Natural killer cell (primary cell): ENCODE results near the gene RHOF. TPM values are rescaled to one million over a fixed set of nuclear protein-coding genes. Genes with fewer than 3 reads are reported as not detected.
"Not testable (repeated sequence)": the region's sequence is repeated elsewhere in the genome, so short reads cannot be mapped to it uniquely, and the experiment has no call there.

Source experiments
- ATAC-seq, 3 donors: fragments of 150-1000 bp in 2 of 3; fragments of 200-7000 bp in 1 of 3; cut with Tn5 transposase; 1 replicate in 1 of 3; 2 replicates in 2 of 3; pipeline ENCODE4 v1.10.0; 2021; ENCODE audit warnings: mild to moderate bottlenecking in 2 of 3, moderate library complexity in 2 of 3
- DNase-seq, 2 donors: peaks; one replicate each; pipeline versions ENCODE4 v3.0.0 to v3.0.0-alpha.2; 2013 to 2021; ENCODE audit warnings: mixed read lengths in 1 of 2
- H3K27ac ChIP-seq: one replicate; pipeline ENCODE4 v1.5.1; 2013; ENCODE audit warnings: mild to moderate bottlenecking, low read length
- H3K27me3 ChIP-seq: one replicate; pipeline ENCODE4 v1.6.1; 2013; ENCODE audit warnings: low read length; ENCODE audit not compliant: control insufficient read depth, insufficient read depth
- H3K36me3 ChIP-seq: one replicate; pipeline ENCODE4 v1.6.1; 2013; ENCODE audit warnings: low read length; ENCODE audit not compliant: control insufficient read depth, insufficient read depth
- H3K4me1 ChIP-seq: one replicate; pipeline ENCODE4 v1.6.1; 2013; ENCODE audit warnings: low read length; ENCODE audit not compliant: control insufficient read depth, insufficient read depth
- H3K4me3 ChIP-seq: one replicate; pipeline ENCODE4 v1.5.1; 2013; ENCODE audit warnings: low read length
- H3K9me3 ChIP-seq: one replicate; pipeline ENCODE4 v1.6.1; 2013; ENCODE audit warnings: low read length; ENCODE audit not compliant: control insufficient read depth, insufficient read depth
- H3K27ac Mint-ChIP-seq, 2 donors: one replicate each; pipeline ENCODE4 v1.8.0; 2022; ENCODE audit warnings: mild to moderate bottlenecking in 2 of 2, mixed read lengths in 2 of 2, moderate library complexity in 1 of 2
- H3K27me3 Mint-ChIP-seq, 2 donors: one replicate each; pipeline ENCODE4 v1.8.0; 2022; ENCODE audit warnings: low read depth in 2 of 2, mixed read lengths in 2 of 2
- H3K36me3 Mint-ChIP-seq: one replicate; pipeline ENCODE4 v1.8.0; 2022; ENCODE audit warnings: mixed read lengths
- H3K4me1 Mint-ChIP-seq, 2 donors: one replicate each; pipeline ENCODE4 v1.8.0; 2022; ENCODE audit warnings: mixed read lengths in 2 of 2
- H3K4me3 Mint-ChIP-seq: one replicate; pipeline ENCODE4 v1.8.0; 2022; ENCODE audit warnings: mild to moderate bottlenecking, moderate library complexity, mixed read lengths
- H3K9me3 Mint-ChIP-seq, 2 donors: one replicate each; pipeline ENCODE4 v1.8.0; 2022; ENCODE audit warnings: mixed read lengths in 2 of 2
- WGBS: methylation state at CpG from one replicate; pipeline ENCODE4 v1.1.7; 2013; ENCODE audit warnings: missing lambda C conversion rate; ENCODE audit not compliant: insufficient coverage; 5-methylcytosine and 5-hydroxymethylcytosine counted together
- intact Hi-C: fragments of 100-400 bp; cut with micrococcal nuclease; formaldehyde crosslinking; loops from one replicate; pipeline ENCODE4 v1.14.2; 2022
- total RNA-seq, 4 donors: library from RNA; stranded (reverse); fragments of 120-200 nt in 1 of 4; gene quantifications; one replicate each; pipeline versions ENCODE4 v1.2.3 to v1.2.4, GENCODE V29; 2013 to 2022
- TF ChIP-seq, protein P1 (sequence below): fragments of 200-600 bp; IDR thresholded peaks from one replicate; pipeline ENCODE4 v1.8.0; 2022; ENCODE audit warnings: antibody characterized with exemption

RHOF gene
- total RNA-seq, 3 donors from 2014 or later (not counting 1 experiment from before 2014, with no cell fraction given) = 146 to 201 (median 177) TPM

DNA sequence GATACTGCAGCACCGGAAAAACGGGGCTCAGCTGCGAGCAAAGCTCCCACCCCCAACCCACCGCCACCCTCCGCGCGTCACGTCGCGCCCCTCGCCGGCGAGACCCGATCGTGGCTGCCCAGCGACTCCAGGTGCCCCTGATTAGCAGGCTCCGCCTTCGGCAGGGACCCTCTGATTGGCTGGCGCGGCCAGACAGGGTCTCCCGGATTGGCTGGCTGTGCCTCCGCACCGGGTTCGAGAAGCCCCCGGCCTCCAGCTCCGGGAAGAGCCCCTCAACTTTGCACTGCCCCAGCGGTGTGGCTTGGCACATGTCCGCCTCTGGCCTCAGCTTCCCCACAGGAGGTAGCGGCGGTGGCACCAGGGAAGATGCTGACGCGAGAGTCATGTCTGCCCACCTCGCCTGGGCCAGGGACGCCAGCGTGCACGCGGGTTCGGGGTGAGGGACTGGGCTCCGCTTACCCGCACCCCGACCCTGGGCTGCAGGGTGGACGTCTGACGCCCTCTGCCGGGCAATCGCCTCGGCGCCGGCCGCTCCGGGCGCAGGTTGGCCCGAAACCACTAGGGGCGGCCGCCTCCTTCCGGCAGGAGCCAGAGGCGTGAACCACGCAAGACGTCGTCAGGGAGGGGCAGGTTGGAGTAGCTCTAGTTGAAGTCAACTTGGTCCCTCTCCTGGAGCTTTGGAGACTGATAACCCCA is 498 bp upstream of the RHOF start:
- DNase-seq (peak; percentile 97 to 98), ATAC-seq (peak; percentile 48 to 81 (median 59))
- TF ChIP-seq, protein P1, sequence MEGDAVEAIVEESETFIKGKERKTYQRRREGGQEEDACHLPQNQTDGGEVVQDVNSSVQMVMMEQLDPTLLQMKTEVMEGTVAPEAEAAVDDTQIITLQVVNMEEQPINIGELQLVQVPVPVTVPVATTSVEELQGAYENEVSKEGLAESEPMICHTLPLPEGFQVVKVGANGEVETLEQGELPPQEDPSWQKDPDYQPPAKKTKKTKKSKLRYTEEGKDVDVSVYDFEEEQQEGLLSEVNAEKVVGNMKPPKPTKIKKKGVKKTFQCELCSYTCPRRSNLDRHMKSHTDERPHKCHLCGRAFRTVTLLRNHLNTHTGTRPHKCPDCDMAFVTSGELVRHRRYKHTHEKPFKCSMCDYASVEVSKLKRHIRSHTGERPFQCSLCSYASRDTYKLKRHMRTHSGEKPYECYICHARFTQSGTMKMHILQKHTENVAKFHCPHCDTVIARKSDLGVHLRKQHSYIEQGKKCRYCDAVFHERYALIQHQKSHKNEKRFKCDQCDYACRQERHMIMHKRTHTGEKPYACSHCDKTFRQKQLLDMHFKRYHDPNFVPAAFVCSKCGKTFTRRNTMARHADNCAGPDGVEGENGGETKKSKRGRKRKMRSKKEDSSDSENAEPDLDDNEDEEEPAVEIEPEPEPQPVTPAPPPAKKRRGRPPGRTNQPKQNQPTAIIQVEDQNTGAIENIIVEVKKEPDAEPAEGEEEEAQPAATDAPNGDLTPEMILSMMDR = peak; percentile 97
- WGBS = under 1% methylated on average over 59 of the region's 59 CpGs
- no peaks in the 10 kb centered on the region for H3K36me3 Mint-ChIP-seq
- H3K4me1 Mint-ChIP-seq = peaks cover 60 to 72% of the 10 kb centered on the region in 2 donors
- Histone ChIP-seq H3K27ac (peak overlapping the region; percentile 68), H3K4me1 (peaks cover 70% of the 10 kb centered on the region), H3K27me3 (no peaks in the 10 kb centered on the region), H3K4me3 (peak overlapping the region; percentile 86), H3K9me3 (no peaks in the 10 kb centered on the region), H3K36me3 (peaks cover 25% of the 10 kb centered on the region)
- H3K27me3 Mint-ChIP-seq = no peaks in the 10 kb centered on the region
- H3K9me3 Mint-ChIP-seq = no peaks in the 10 kb centered on the region
- intact Hi-C loops = loop anchor here (1.0 to 5.0 kb wide), 5 partner anchors 8 to 97 kb away; partner anchors contain the start of genes PSMD9 and TMEM120B
- H3K27ac Mint-ChIP-seq = peak overlapping the region; percentile 100
- peak overlapping the region; percentile 95 for H3K4me3 Mint-ChIP-seq

DNA sequence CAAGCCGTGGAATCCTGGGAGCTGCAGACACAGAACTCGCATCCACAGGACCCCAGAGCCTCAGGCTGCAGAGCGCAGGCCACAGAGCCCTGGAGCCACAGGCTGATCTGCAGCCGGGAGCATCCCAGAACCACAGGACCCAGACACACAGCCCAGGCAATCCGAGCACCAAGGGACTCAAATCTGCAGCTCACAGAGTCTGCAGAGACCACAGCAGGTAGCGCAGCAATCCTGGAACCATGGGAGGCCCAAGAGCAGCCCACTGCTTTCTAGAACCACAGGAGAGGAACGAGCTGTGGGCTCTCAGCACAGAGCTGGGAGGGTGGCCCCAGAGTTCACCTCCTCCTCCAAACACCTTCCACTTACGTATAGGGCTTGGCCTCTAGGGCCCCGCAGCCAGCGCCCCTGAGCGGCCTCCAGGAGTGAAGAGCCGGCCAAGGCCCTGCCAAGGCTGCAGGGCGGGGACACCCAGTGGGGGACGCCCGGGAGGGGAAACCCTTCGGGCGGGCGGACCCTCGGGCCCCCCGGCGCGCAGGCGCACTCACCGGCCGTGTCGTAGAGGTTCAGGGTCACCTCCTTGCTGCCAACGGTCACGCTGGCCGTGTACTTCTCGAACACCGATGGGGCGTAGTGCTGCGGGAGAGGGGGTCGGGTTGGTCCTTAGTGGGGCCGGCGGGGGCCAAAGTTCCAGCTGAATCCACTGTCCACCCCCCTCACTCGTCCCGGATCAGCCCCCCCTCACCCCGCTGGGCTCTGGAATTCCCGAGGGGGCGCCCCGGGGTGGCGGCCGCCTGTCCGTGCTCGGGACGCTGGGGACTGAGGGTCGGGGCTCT is 665 bp downstream of the RHOF start:
- no peaks in the 10 kb centered on the region for H3K9me3 ChIP-seq
- 2% methylated on average over 44 of the region's 48 CpGs for WGBS
- peak overlapping the region; percentile 100 for H3K27ac Mint-ChIP-seq
- H3K4me3 Mint-ChIP-seq = peak overlapping the region; percentile 95
- no peaks in the 10 kb centered on the region for H3K9me3 Mint-ChIP-seq
- no peaks in the 10 kb centered on the region for H3K36me3 Mint-ChIP-seq
- ATAC-seq (peak; percentile 6 to 14 (median 7)), DNase-seq (peak; percentile 69 to 79)
- H3K4me1 ChIP-seq = peaks cover 70% of the 10 kb centered on the region
- intact Hi-C loops = loop anchor here (5.0 kb wide), 1 partner anchor 81 kb away; the partner anchor contains the start of gene TMEM120B
- H3K27ac ChIP-seq = peak overlapping the region; percentile 98
- peaks cover 58 to 73% of the 10 kb centered on the region in 2 donors for H3K4me1 Mint-ChIP-seq
- H3K4me3 ChIP-seq = peak overlapping the region; percentile 86
- TF ChIP-seq, protein P1 = no peak
- H3K36me3 ChIP-seq = peaks cover 20% of the 10 kb centered on the region
- no peaks in the 10 kb centered on the region for H3K27me3 Mint-ChIP-seq
- no peaks in the 10 kb centered on the region for H3K27me3 ChIP-seq

DNA sequence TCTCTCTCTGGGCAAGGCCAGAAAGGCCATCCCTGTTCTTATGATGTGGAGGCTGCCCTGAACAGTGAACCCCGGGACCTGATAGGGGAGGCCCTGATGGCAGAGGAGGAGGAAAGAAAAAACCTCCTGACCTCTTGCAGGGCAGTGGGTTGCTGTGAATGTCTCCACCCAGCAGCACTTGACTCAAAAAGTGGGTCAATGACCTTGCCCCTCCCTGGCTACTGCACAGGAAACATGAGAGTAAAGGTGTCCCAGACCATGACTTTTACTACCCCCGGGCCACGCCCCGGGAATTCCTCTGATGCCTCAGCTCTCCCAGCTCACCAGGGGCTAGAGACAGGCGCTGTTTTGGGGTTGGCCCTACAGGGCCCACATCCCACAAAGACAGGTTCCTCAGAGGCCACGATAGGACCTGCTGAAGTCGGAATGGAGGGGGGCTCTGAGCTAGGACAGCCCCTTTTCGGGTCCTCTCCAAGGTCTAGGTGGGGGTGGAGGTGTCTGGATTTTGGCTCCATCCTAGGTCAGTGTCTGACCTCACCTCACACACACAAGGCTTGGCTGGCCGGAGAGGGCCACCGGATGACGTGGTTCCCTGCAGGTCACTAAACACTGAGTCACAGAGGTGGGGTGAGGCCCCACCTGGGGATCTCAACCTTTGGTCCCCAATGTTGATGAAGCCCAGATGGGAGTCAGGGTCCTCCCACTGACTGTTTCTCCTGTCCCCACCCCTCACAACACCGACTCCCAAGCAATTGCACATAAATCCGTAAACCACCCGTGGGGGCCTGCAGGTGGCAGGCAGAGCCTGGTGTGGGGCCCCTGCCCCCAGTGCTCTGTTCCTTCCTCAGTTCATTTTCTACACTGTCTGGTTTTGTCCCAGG is 1.6 kb downstream of the RHOF start:
- peaks cover 76% of the 10 kb centered on the region for H3K4me1 ChIP-seq
- ATAC-seq (peak in 1 of 3 donors; percentile 1), DNase-seq (peak; percentile 65 to 70)
- H3K36me3 ChIP-seq = peaks cover 16% of the 10 kb centered on the region
- H3K27ac ChIP-seq = peak overlapping the region; percentile 98
- H3K9me3 ChIP-seq = no peaks in the 10 kb centered on the region
- Mint-ChIP-seq H3K4me3 (peak overlapping the region; percentile 95), H3K4me1 (peaks cover 60 to 73% of the 10 kb centered on the region in 2 donors), H3K27me3 (no peaks in the 10 kb centered on the region), H3K9me3 (no peaks in the 10 kb centered on the region), H3K27ac (peak overlapping the region; percentile 100), H3K36me3 (no peaks in the 10 kb centered on the region)
- peak overlapping the region; percentile 86 for H3K4me3 ChIP-seq
- intact Hi-C loops = loop anchor here (5.0 kb wide), 1 partner anchor 80 kb away; the partner anchor contains the start of gene TMEM120B
- TF ChIP-seq, protein P1 = no peak
- no peaks in the 10 kb centered on the region for H3K27me3 ChIP-seq
- WGBS = 20% methylated on average over 13 of the region's 14 CpGs

- intact Hi-C loops = loop anchor here (1.0 to 5.0 kb wide), 2 partner anchors 8 to 78 kb away; partner anchors contain the start of gene TMEM120B
- H3K4me3 Mint-ChIP-seq = peak overlapping the region; percentile 95
- H3K27ac Mint-ChIP-seq = peak overlapping the region; percentile 100
- H3K9me3 ChIP-seq, H3K27me3 ChIP-seq, H3K27me3 Mint-ChIP-seq, DNase-seq, ATAC-seq, H3K9me3 Mint-ChIP-seq, H3K36me3 Mint-ChIP-seq: not testable (repeated sequence)
- Histone ChIP-seq H3K4me3 (peak overlapping the region; percentile 24), H3K27ac (peak overlapping the region; percentile 98), H3K36me3 (peaks cover 14% of the 10 kb centered on the region), H3K4me1 (peaks cover 87% of the 10 kb centered on the region)
- 74% methylated on average over 8 of the region's 8 CpGs for WGBS
- H3K4me1 Mint-ChIP-seq = peaks cover 67 to 84% of the 10 kb centered on the region in 2 donors
Observed at GRCh38 chr12:121790785-121791184, 2.7 kb downstream of the RHOF start.
